AML-193 (cell line): ENCODE data around the gene SGPP1.
"Not testable (repeated sequence)": the region's sequence is repeated elsewhere in the genome, so short reads cannot be mapped to it uniquely, and the experiment has no call there.

Source experiments
- DNase-seq, 2 experiments: peaks; one replicate each; lab custom pipeline; 2025; lab: John Stamatoyannopoulos, UW

Gene SGPP1

DNA sequence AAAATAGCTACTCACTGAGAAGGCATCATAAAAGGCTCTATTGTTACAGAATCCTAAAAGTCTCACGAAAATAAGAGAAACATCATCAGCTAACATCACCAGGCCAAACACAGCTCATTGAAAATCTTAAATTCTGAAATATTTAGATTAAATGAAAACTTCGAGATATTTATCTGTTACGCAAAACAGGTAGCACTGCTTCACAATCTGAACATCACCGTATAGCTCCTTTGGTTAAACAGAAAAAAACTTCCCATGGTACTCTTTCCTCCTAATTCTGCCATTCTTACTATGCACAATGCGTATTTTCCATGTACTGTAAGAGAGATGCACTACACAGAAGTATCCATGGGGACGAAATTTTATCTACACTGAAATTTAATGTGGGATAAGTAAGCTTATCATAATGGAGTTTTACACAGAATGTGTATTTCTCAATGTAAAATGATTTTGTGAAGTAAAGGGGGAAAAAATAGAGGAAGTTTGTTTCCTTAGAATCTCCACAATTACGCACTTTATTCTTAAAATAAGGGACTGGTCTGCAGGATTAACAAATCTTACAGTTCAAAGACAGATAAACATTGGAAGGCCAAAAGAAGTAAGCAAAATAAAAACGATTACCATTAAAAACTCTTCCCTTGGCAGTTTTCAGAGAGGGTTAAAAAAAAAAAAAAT lies 1.9 kb downstream of the SGPP1 start:
- DNase-seq, result no peak

DNA sequence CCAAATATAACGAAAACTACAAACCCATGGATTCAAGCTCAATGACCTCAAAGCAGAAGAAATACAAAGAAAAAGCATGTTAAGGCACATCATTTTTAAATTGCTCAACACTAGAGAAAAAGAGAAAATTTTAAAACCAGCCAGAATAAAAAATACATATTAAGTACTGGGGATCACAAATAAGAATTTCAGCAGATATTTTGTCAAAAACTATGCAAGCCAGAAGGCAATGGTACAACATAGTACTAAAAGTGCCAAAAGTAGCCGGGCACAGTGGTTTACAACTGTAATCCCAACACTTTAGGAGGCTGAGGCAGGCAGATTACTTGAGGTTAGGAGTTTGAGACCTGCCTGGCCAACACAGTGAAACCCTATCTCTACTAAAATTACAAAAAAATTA lies 10.2 kb downstream of the SGPP1 start:
- DNase-seq, result peak; percentile 20 to 31

DNA sequence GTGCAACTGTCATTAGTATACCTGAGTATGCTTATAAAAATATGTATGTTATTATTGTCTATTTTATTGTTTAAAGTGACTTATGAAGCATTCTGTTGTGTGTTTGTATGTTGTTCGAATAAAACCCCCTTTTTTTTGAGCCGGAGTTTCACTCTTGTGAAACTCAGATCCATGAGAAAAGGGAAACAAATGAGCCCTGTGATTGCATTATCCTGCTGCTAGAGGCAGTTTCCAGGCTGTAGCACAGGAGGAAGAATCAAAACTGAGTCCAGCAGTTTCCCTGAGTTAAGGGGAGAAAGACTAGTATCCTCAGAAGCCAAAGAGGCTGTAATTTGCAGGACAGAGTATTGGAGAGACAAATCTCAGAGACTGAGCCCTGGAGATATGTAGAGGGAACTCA lies 12.5 kb downstream of the SGPP1 start:
- DNase-seq, result no peak

DNA sequence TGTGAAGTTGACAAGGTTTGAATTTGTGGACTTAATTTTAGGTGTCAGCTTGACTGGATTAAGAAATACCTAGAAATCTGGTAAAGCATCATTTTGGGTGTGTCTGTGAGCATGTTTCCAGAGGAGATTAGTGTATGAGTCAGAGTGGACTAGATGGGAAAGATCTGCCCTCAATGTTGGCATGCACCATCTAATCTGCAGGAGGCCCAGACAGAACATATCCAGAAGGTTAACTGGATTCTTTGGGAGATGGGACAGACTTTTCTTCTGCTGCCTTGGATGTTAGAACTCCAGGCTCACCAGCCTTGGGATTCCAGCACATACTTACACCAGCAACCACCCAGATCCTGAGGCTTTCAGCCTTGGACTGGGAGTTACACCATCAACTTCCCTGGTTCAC lies 14.1 kb downstream of the SGPP1 start:
- no peak for DNase-seq

DNA sequence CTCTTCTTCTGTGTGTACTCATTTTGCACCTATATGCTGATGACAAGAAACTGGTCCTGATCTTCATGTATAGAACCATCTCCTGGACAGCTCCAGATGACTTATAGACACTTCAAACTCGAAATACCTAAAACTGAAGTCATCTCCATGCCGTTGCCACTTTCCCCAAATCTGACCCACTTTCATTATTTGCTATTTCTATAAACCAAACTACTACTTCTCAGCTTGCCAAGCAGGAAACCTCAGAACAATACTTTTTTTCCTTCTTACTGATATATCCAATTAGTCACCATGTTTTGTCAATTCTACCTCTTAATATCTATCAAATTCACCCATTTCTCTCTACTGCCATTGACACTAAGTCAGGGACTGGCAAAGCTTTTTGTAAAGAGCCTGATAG lies 14.8 kb downstream of the SGPP1 start:
- no peak for DNase-seq

DNA sequence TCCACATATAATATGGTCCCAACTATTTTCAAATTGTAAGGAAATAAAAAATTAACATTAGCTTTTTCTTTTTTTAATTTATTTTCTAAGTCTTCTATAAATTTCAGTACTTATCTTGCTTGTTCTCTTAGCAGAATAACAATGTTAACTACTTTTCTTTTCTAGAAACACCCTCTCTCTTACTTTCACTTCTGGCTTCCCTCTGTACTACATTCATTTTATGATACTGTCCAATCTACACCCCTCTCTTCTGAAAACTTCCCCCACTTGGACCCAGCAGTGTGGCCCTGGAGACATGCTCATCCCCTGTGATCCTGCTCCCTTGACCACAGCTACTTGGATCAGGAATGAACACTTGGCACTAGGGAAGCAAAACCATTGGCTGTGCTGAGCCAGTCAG lies 15.7 kb downstream of the SGPP1 start:
- no peak for DNase-seq

DNA sequence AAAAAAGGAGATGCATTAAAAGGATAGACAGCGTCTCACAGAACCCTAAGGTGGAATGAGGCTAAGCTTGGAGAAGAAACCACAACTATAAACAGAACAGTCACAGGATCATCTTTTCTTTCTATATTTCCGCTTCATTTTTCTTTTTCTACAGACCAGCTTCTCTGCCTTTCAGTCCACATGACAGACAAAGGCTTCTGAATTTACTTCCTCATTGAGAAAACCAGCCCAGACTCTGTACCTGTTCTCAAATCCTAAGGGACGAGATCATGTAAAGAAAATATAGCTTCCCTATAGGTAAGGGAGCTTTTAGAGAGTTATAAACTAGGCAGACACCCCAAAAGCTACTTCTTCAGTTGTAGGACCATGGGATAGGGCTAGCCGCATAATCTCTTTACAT lies 17.4 kb downstream of the SGPP1 start:
- DNase-seq, result no peak

DNA sequence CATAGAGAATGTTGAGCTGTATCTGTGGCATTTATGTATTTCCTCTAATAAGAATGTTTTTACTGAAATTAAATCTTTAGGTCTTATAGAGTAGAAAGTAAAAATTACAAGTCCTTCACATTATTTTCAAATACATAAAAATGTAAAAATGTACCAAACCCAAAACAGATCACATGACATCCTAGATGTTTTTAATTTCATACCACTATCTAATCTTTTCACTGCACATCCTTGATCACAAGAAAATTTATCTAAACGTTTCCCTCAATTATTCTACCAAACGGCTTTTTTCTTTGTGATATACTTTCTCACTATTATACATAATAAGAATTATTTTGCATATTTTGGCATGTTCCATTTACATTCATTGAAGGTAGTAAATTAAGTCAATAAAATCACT lies 18.3 kb downstream of the SGPP1 start:
- DNase-seq, result no peak

DNA sequence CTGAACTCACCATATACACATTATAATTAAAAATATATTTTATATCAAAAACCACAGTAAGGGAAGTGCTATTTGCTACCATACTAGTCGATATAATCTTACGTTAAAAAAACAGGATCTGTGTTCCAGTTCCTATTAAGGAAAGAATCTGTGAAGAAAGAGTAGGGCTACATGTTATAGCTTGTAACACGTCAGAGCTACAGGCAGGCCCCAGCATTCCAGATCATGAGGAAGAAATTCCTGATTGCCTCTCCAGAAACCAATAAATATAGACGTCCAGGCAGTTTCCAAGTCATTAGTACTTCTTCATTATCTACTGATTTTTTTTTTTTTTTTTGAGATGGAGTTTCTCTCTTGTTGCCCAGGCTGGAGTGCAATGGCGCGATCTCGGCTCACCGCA lies 20.6 kb downstream of the SGPP1 start:
- DNase-seq, result no peak

DNA sequence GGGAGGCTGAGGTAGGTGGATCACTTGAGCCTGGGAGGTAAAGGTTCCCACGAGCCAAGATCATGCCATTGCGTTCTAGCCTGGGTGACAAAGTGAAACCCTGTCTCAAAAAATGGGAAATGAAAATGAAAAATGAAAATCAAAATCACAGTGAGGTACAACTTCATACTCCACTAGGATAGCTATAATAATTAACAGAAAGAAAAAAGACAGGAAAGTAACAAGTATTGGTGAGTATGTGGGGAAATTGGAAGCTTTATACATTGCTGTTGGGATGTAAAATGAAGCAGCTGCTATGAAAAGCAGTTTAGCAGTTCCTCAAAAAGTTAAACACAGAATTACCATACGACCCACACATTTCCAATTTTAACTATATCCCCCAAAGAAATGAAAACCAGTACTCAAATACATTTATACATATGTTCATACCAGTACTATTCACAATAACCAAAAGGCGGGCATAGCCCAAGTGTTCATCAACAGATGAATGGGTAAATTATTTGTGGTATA lies 22.2 kb downstream of the SGPP1 start:
- DNase-seq, result no peak

DNA sequence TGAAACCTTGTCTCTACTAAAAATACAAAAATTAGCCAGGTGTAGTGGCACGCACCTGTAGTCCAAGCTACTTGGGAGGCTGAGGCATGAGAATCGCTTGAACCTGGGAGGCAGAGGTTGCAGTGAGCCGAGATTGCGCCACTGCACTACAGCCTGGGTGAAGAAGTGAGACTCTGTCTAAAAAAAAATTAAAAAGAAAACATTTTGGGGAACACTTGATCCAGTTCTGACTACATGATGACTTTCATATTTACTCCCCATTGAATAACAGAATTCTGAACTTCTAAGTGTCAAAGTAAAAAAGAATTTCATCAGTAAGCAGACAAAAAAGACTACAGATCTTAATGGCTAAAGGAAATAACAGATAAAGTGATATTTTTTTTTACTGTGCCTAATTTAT lies 25.3 kb downstream of the SGPP1 start:
- not testable (repeated sequence) for DNase-seq

DNA sequence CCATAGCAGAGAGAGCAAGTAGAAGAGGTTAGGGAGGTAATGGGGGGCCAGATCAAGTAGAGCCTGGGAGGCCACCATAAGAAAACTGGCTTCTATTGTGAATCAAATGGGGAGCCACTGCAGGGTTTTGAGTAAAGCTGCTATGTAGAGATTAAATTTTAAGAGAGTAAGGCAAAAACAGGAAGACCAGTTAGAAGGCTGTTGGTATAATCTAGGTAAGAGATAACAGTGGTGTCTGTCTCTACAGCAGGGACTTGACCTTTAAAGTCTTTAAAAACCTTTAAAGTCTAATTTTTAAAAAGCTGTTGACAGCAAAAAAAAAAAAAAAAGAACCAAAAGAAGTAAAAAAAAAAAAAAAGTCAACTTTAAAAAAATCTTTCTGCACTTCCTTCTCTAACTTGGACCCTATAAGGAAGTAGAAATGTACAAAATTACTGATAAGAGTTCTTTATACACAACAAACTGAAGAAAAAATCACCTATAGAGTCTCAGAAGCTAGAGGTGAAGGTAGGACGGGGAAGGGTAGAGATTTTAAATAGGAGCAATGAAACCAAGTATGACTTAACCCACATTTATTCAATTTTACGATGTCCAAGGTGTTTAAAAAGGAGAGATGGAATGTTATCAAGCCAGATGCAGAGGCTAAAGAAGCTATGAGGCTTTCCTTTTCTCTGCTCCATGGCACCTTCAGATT lies 26.1 kb downstream of the SGPP1 start:
- no peak for DNase-seq

DNA sequence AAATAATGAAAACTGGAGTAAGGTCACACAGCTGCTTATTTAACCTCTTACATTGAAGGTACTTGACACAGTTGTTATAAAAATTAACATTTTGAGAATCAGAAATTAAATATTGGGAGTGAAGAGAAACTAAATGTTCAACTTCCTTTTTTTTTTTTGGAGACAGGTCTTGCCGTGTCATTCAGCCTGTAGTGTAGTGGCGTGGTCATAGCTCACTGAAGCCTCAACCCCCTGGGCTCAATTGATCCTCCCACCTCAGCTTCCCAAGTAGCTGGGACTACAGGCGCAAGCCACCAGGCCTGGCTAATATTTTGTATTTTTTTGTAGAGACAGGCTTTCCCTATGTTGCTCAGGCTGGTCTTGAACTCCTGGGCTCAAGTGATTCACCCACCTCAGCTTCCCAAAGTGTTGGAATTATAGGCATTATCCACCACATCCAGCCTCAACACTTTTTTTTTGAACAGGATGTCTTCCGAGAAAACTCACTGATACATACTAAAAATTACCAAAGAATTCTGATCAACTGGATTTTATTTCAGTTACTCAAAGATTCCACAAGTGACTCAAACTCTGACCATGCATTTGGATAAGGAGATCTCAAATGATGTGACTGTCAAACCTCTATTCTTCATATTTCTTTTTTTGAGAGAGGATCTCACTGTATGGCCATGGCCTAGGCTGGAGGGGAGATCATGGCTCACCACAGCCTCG lies 35.4 kb downstream of the SGPP1 start:
- no peak for DNase-seq

DNA sequence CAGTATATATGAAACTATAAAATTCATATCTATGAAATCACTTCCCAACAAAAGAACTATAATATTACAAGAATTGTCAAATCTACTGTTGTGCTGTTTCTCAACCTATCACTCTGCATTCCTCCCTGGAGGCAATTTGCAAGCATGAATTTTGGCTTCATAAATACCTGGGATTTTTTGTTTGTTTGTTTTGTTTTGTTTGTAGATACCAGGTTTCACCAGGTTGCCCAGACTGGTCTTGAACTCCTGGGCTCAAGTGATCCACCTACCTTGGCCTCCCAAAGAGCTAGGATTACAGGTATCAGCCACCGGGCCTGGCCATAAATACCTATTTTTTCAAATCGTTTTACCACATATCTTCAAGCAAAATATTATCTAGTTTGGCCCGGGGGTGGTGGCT lies 38.7 kb downstream of the SGPP1 start:
- DNase-seq, result no peak

DNA sequence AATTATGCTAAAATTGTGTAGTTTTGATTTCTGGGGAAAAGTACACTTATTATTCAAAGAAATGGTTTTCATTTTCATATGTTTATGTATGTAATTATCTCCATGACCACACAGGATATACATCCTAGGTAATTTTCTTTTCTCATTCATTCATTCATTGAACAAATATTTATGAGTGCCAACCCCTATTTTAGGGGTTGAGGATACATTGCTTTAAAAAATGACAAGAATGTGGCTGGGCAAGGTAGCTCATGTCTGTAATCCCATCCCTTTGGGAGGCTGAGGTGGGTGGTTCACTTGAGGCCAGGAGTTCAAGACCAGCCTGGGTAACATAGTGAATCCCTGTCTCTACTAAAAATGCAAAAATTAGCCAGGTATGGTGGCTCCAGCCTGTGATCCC lies 40.9 kb downstream of the SGPP1 start:
- no peak for DNase-seq

DNA sequence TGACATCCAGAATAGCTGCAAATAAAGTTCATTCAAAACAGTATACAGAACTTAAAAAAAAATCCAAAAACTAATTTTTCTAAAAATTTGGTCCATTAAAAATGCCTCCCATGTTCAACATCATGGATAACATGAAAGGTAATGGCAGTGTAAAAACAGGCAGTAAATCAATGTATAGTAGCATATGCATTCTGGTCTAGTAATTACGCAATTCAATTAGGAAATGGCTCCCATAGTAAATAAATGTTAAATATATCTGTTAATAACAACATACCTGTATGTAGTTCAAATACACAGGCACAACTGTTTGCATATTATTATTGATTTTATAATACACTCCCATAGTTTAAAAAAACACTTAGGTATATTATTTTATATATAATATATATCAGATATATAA lies 42.5 kb downstream of the SGPP1 start:
- no peak for DNase-seq

DNA sequence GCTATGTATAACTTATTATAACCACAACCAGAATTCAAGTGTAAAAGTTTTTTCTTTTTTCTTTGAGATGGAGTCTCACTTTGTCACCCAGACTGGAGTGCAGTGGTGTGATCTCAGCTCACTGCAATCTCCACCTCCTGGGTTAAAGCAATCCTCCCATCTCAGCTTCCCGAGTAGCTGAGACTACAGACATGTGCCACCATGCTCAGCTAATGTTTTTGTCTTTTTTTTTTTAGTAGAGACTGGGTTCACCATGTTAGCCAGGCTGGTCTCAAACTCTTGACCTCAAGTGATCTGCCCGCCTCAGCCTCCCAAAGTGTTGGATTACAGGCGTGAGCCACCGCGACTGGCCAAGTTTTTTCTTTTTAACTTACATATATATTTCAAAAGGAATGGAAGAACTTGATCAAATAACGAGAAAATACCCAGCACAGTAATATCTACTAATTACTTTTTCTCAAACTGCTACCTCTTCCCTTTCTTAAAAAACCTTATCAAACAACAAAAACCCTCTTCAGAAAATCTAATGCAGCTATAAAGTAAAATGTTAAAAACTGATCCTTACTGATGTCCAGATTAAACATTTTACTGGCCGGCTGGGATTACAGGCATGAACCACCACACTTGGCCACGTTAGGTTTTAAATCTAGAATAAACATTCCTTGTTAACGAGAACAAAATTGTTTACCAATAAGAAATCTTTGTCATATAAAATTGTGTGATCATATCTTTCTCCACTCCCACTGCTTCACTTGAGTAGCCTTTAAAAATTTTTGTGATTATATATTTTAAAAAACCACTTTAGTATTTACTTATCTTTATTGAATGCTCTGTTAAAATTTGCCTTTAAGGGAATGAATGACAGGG lies 44.9 kb downstream of the SGPP1 start:
- no peak for DNase-seq

DNA sequence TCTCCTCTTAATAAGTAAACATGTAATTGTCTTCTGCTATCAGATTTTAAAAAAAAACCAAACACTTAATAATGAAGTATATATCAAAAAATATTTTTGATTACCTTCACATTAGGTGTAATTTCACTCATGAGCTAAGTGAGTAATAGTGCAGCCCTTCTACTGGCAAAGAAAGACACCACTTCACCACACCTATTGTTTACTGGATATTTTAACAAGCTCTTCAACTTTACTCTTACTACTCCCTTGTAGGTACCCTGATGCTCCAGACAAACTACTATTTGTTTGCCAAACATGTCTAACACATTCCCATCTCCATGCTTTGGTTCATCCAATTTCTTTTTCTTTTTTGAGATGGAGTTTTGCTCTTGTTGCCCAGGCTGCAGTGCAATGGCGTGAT lies 49.3 kb downstream of the SGPP1 start:
- no peak for DNase-seq

DNA sequence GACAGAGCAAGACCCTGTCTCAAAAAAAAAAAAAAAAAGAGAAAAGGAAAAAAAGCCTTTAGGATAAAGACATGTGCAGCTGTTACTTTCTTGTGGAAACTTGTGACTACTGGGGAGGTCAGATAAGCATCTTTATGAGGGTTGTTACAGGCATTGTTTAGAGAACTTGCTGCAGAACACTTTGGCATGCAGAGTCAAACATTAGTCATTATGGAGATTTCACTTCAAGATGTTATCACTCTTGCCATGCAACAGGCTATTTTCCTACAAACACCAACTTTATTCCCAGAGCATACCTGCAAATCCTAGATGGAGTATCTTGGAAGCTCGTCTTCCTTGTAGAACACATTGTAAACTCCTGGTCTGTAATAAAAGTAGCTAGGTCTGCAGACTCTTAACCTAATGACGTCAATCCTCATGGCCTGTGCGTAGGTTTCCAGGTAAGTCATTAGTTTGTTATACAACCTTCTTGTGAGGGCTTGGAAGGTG lies 49.9 kb downstream of the SGPP1 start:
- DNase-seq, result no peak

DNA sequence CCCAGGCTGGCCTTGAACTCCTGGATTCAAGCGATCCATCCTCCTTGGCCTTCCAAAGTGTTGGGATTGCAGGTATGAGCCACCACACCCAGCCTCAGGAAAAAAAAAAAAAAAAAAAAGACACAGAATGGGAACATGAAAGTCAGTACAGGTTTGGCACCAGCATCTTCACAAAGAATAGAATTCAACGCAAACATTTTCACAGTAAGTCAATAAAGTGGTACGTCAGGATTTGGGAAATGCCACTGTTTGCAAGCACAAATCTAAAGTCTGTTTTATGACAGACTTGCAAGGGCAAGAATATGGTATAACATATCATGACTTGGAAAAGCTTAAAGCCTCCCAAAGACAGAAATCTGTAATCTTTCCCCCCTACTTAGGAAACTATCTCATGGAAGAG lies 51.2 kb downstream of the SGPP1 start:
- no peak for DNase-seq

DNA sequence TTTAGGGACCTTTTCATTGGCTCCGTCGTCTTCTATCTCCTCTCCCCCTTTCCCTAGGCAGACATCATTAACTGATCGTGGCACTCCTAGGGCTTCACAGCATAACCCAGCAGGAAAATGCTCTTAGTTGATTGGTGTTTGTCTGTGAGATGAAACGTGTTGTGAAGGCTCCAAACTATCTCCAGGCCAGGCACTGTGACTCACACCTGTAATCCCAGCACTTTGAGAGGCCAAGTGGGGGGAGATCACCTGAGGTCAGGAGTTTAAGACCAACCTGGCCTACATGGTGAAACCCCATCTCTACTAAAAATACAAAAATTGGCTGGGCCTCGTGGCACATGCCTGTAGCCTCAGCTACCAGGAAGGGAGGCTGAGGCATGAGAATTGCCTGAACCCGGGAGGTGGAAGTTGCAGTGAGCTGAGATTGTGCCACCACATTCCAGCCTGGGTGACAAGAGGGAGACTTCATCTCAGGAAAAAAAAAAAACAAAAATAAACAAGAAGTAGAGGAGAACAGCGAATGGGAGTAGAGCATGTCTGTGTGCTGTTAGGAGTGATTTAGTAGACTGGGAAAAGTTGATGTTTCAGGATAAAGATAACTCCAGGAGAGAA lies 53.9 kb downstream of the SGPP1 start:
- DNase-seq, result no peak

DNA sequence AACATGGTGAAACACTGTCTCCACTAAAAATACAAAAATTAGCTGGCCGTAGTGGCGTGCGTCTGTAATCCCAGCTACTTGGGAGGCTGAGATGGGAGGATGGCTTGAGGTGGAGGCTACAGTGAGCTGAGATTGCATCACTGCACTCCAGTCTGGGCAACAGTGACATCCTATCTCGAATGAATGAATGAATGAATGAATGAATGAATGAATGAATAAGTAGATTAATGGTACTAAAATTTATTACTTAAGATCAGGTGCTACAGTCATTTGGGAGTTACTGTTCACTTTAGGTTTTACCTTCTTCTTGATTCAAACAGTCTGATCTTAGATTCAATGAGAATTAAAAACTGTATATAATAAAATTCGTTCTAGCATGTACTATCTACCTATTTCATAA lies 54.6 kb downstream of the SGPP1 start:
- no peak for DNase-seq
